CD8-positive, alpha-beta memory T cell (primary cell): Measurements from ENCODE around the gene PMEL. TPM values are rescaled to one million over a fixed set of nuclear protein-coding genes. Genes with fewer than 3 reads are reported as not detected.

Experiments
- CTCF ChIA-PET: fragments of 350-600 bp; sonication (Branson Sonifier 250); formaldehyde crosslinking; loops from one replicate; lab custom pipeline; 2021; ENCODE audit warnings: antibody characterized with exemption; lab: Charles Lee
- POLR2A ChIA-PET: fragments of 350-600 bp; sonication (Branson Sonifier 250); formaldehyde crosslinking; loops from one replicate; lab custom pipeline; 2021; ENCODE audit warnings: antibody characterized with exemption; lab: Charles Lee
- DNase-seq, 5 donors: peaks; one replicate each; pipeline versions ENCODE4 v3.0.0 to v3.0.0-alpha.2; 2020 to 2022; ENCODE audit warnings: mixed read lengths in 1 of 5
- H3K27ac ChIP-seq: one replicate; pipeline ENCODE4 v1.7.0; 2013; ENCODE audit warnings: low read depth, mild to moderate bottlenecking, low read length, moderate library complexity
- H3K27me3 ChIP-seq: 2 replicates; pipeline ENCODE4 v1.7.0; 2013; ENCODE audit warnings: low read length, mild to moderate bottlenecking; ENCODE audit not compliant: insufficient read depth, poor library complexity, severe bottlenecking
- H3K36me3 ChIP-seq: 2 replicates; pipeline ENCODE4 v1.7.0; 2013; ENCODE audit warnings: mild to moderate bottlenecking, low read length, moderate library complexity; ENCODE audit not compliant: insufficient read depth
- H3K4me1 ChIP-seq: 2 replicates; pipeline ENCODE4 v1.7.0; 2013; ENCODE audit warnings: mild to moderate bottlenecking, low read length, moderate library complexity; ENCODE audit not compliant: insufficient read depth
- H3K4me3 ChIP-seq: 2 replicates; pipeline ENCODE4 v1.7.0; 2013; ENCODE audit warnings: mild to moderate bottlenecking, low read length
- H3K9me3 ChIP-seq: 2 replicates; pipeline ENCODE4 v1.7.0; 2013; ENCODE audit warnings: mild to moderate bottlenecking, low read length
- H3K27ac Mint-ChIP-seq, 8 donors: one replicate each; pipeline ENCODE4 v1.8.0; 2020 to 2021; ENCODE audit warnings: mixed read lengths in 8 of 8, mild to moderate bottlenecking in 6 of 8, inconsistent platforms in 3 of 8, moderate library complexity in 3 of 8
- H3K27me3 Mint-ChIP-seq, 2 donors: one replicate each; pipeline ENCODE4 v1.8.0; 2020 to 2021; ENCODE audit warnings: mixed read lengths in 2 of 2, mild to moderate bottlenecking in 1 of 2, moderate library complexity in 1 of 2
- H3K36me3 Mint-ChIP-seq, 3 donors: one replicate each; pipeline ENCODE4 v1.8.0; 2020 to 2021; ENCODE audit warnings: mixed read lengths in 3 of 3, inconsistent platforms in 1 of 3, mild to moderate bottlenecking in 1 of 3
- H3K4me1 Mint-ChIP-seq, 3 donors: one replicate each; pipeline ENCODE4 v1.8.0; 2020 to 2021; ENCODE audit warnings: mixed read lengths in 3 of 3, inconsistent platforms in 1 of 3, mild to moderate bottlenecking in 1 of 3
- H3K4me3 Mint-ChIP-seq, 7 donors: one replicate each; pipeline ENCODE4 v1.8.0; 2020 to 2021; ENCODE audit warnings: mixed read lengths in 7 of 7, mild to moderate bottlenecking in 6 of 7, moderate library complexity in 4 of 7, inconsistent platforms in 2 of 7
- H3K9me3 Mint-ChIP-seq, 5 donors: one replicate each; pipeline ENCODE4 v1.8.0; 2020 to 2022; ENCODE audit warnings: mixed read lengths in 5 of 5, mild to moderate bottlenecking in 3 of 5, moderate library complexity in 2 of 5, inconsistent platforms in 1 of 5
- polyA plus RNA-seq: library from polyadenylated mRNA; unstranded; fragments of 300-500 nt; fragmentation: Illumina TruSeq; gene quantifications from one replicate; pipeline ENCODE4 v1.2.3, GENCODE V29; 2021
- total RNA-seq, 2 experiments: library from RNA; stranded (reverse); gene quantifications; one replicate each; pipeline ENCODE4 v1.2.3, GENCODE V29; 2021

The PMEL gene
- total and polyA plus RNA-seq, 3 experiments from 2014 or later, result 0.28 to 0.33 TPM; not detected in 1

- H3K4me3 Mint-ChIP-seq, result no peak overlapping the region
- no peaks in the 10 kb centered on the region for H3K27me3 Mint-ChIP-seq
- peaks cover 11% of the 10 kb centered on the region for H3K4me1 ChIP-seq
- peak overlapping the region; percentile 70 to 96 (median 82) for H3K27ac Mint-ChIP-seq
- DNase-seq, result no peak
- POLR2A ChIA-PET, result interaction anchor here (0.8 to 2.4 kb wide), 5 partner anchors 9 to 27 kb away, joined by 3 to 12 read pairs (median 4); partner anchors contain the start of gene RAB5B
- H3K36me3 Mint-ChIP-seq, result peaks cover 0 to 35% (median 5%) of the 10 kb centered on the region in 3 donors
- H3K4me1 Mint-ChIP-seq, result peaks cover 8 to 18% (median 11%) of the 10 kb centered on the region in 3 donors
- no peaks in the 10 kb centered on the region for H3K27me3 ChIP-seq
- H3K9me3 Mint-ChIP-seq, result no peaks in the 10 kb centered on the region
- peaks cover 19% of the 10 kb centered on the region for H3K36me3 ChIP-seq
- CTCF ChIA-PET, result no interaction called here
- no peak overlapping the region for H3K4me3 ChIP-seq
- H3K9me3 ChIP-seq, result no peaks in the 10 kb centered on the region
- no peak overlapping the region for H3K27ac ChIP-seq
Measured at GRCh38 chr12:55957106-55957859, 8.6 kb downstream of the PMEL start.

GRCh38 chr12:55955800-55956508, 9.9 kb downstream of the PMEL start:
- no peaks in the 10 kb centered on the region for H3K27me3 ChIP-seq
- H3K9me3 Mint-ChIP-seq, result no peaks in the 10 kb centered on the region
- H3K36me3 Mint-ChIP-seq, result peaks cover 0 to 48% (median 8%) of the 10 kb centered on the region in 3 donors
- no peak overlapping the region for H3K27ac ChIP-seq
- ChIA-PET CTCF (interaction anchor here (0.6 to 1.6 kb wide), 5 partner anchors 10 to 1755 kb away, joined by 3 to 5 read pairs (median 3); partner anchors contain the start of gene RAB5B), POLR2A (interaction anchor here (0.5 to 1.5 kb wide), 4 partner anchors 13 to 129 kb away, joined by 3 to 4 read pairs (median 3); no protein-coding TSS in a partner anchor)
- peaks cover 8 to 21% (median 15%) of the 10 kb centered on the region in 3 donors for H3K4me1 Mint-ChIP-seq
- peak in 2 of 5 donors; percentile 28 to 65 for DNase-seq
- H3K4me3 ChIP-seq, result no peak overlapping the region
- no peak overlapping the region for H3K4me3 Mint-ChIP-seq
- peak overlapping the region in 7 of 8 donors; percentile 47 to 88 (median 76) for H3K27ac Mint-ChIP-seq
- H3K9me3 ChIP-seq, result no peaks in the 10 kb centered on the region
- peaks cover 11% of the 10 kb centered on the region for H3K4me1 ChIP-seq
- H3K36me3 ChIP-seq, result peaks cover 33% of the 10 kb centered on the region
- no peaks in the 10 kb centered on the region for H3K27me3 Mint-ChIP-seq

DNA sequence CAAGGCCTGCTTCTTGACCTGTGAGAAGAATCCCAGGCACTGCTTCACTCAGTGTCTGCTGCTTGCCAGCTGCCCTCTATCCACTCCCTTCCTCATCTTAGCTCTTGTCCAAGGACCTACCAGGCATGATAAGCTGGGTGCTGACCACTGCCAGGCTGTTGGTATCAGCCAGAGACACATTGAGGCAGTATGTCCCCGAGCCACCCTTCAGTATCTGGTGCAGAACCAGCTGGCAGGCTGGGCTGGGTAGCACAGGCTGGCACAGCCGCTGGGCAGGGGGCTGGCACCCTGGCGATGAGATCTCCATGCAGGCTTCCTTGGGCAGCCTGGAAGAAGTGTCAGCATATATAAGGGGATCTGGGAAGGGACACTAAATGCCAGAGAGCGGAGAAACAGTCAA, 10.5 kb downstream of the PMEL start:
- H3K27me3 ChIP-seq, result no peaks in the 10 kb centered on the region
- H3K36me3 ChIP-seq, result peaks cover 34% of the 10 kb centered on the region
- H3K4me3 ChIP-seq, result no peak overlapping the region
- Mint-ChIP-seq H3K27ac (peak overlapping the region in 7 of 8 donors; percentile 12 to 93 (median 71)), H3K27me3 (no peaks in the 10 kb centered on the region), H3K4me1 (peaks cover 8 to 21% (median 15%) of the 10 kb centered on the region in 3 donors), H3K36me3 (peaks cover 0 to 53% (median 8%) of the 10 kb centered on the region in 3 donors), H3K4me3 (peak overlapping the region in 1 of 7 donors; percentile 5), H3K9me3 (no peaks in the 10 kb centered on the region)
- peaks cover 11% of the 10 kb centered on the region for H3K4me1 ChIP-seq
- no peak for DNase-seq
- POLR2A ChIA-PET, result interaction anchor here (0.5 to 1.5 kb wide), 4 partner anchors 14 to 148 kb away, joined by 3 to 4 read pairs (median 3); no protein-coding TSS in a partner anchor
- H3K9me3 ChIP-seq, result no peaks in the 10 kb centered on the region
- H3K27ac ChIP-seq, result no peak overlapping the region
- CTCF ChIA-PET, result interaction anchor here (0.6 to 1.6 kb wide), 4 partner anchors 9 to 217 kb away, joined by 3 to 5 read pairs (median 3); partner anchors contain the start of gene RAB5B

DNA sequence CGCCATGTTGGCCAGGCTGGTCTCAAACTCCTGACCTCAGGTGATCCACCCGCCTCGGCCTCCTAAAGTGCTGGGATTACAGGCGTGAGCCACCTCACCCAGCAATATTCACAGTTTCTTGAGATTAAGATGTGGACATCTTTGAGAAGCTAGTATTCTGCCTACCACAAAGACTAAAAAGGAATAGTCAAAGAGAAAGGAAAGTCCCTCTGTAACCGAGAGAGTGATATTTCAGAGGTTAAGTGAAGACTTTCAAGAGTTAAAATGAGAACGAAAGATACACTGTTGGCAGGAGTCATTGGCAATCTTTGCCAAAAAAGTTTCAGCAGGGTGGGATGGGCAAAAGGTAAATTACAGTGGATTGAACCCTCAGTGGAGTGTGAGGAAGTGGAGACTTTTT, 19.3 kb downstream of the PMEL start:
- POLR2A ChIA-PET, result interaction anchor here (0.6 to 0.7 kb wide), 2 partner anchors 48 to 140 kb away, joined by 5 to 9 read pairs; no protein-coding TSS in a partner anchor
- peak overlapping the region in 6 of 8 donors; percentile 4 to 89 (median 68) for H3K27ac Mint-ChIP-seq
- CTCF ChIA-PET, result interaction anchor here (0.6 to 1.0 kb wide), 2 partner anchors 9 to 119 kb away, joined by 3 read pairs; no protein-coding TSS in a partner anchor

GRCh38 chr12:55942577-55943136, 23.2 kb downstream of the PMEL start:
- ChIA-PET POLR2A (interaction anchor here (0.6 kb wide), 1 partner anchor 182 kb away, joined by 7 read pairs; no protein-coding TSS in a partner anchor), CTCF (interaction anchor here (1.0 to 11.4 kb wide), 3 partner anchors 9 to 203 kb away, joined by 3 to 78 read pairs (median 9); partner anchors contain the start of gene PYM1)
- Histone ChIP-seq H3K36me3 (peaks cover 75% of the 10 kb centered on the region), H3K27ac (no peak overlapping the region), H3K9me3 (no peaks in the 10 kb centered on the region), H3K4me1 (peaks cover 46% of the 10 kb centered on the region), H3K27me3 (no peaks in the 10 kb centered on the region), H3K4me3 (no peak overlapping the region)
- DNase-seq, result no peak
- Mint-ChIP-seq H3K36me3 (peaks cover 9 to 97% (median 28%) of the 10 kb centered on the region in 3 donors), H3K27ac (peak overlapping the region; percentile 47 to 86 (median 67)), H3K4me3 (peak overlapping the region in 1 of 7 donors; percentile 65), H3K9me3 (no peaks in the 10 kb centered on the region), H3K4me1 (peaks cover 43 to 69% (median 67%) of the 10 kb centered on the region in 3 donors), H3K27me3 (no peaks in the 10 kb centered on the region)

More for the DNA sequence above, 19.3 kb downstream of the PMEL start:
- Mint-ChIP-seq H3K36me3 (peaks cover 9 to 80% (median 22%) of the 10 kb centered on the region in 3 donors), H3K9me3 (no peaks in the 10 kb centered on the region), H3K4me1 (peaks cover 25 to 41% (median 35%) of the 10 kb centered on the region in 3 donors), H3K27me3 (no peaks in the 10 kb centered on the region), H3K4me3 (no peak overlapping the region)
- Histone ChIP-seq H3K27ac (no peak overlapping the region), H3K27me3 (no peaks in the 10 kb centered on the region), H3K4me1 (peaks cover 11% of the 10 kb centered on the region), H3K9me3 (no peaks in the 10 kb centered on the region), H3K4me3 (no peak overlapping the region), H3K36me3 (peaks cover 56% of the 10 kb centered on the region)
- no peak for DNase-seq

- DNase-seq, result no peak
- ChIA-PET POLR2A (interaction anchor here (0.6 kb wide), 1 partner anchor 183 kb away, joined by 7 read pairs; no protein-coding TSS in a partner anchor), CTCF (interaction anchor here (1.0 to 11.4 kb wide), 3 partner anchors 9 to 203 kb away, joined by 3 to 78 read pairs (median 9); partner anchors contain the start of gene PYM1)
- Histone ChIP-seq H3K27me3 (no peaks in the 10 kb centered on the region), H3K27ac (no peak overlapping the region), H3K36me3 (peaks cover 76% of the 10 kb centered on the region), H3K4me1 (peaks cover 52% of the 10 kb centered on the region), H3K4me3 (no peak overlapping the region), H3K9me3 (no peaks in the 10 kb centered on the region)
- Mint-ChIP-seq H3K4me1 (peaks cover 49 to 73% (median 70%) of the 10 kb centered on the region in 3 donors), H3K4me3 (peak overlapping the region in 1 of 7 donors; percentile 28), H3K9me3 (no peaks in the 10 kb centered on the region), H3K27me3 (no peaks in the 10 kb centered on the region), H3K27ac (peak overlapping the region in 6 of 8 donors; percentile 60 to 86 (median 72)), H3K36me3 (peaks cover 9 to 98% (median 24%) of the 10 kb centered on the region in 3 donors)
Measured at GRCh38 chr12:55942055-55942454, 23.8 kb downstream of the PMEL start.
